Lower leg skin (tissue), 4 donors: ENCODE results near the gene ACVR1. TPM values are rescaled to one million over a fixed set of nuclear protein-coding genes. Genes with fewer than 3 reads are reported as not detected.

ENCODE experiments used
- DNase-seq, 2 donors: peaks; one replicate each; pipeline ENCODE4 v3.0.0-alpha.2; 2019; ENCODE audit warnings: low spot score in 2 of 2
- H3K4me3 ChIP-seq: fragments of 200-600 bp; sonication (generic); 2 replicates; pipeline ENCODE4 v1.5.1; 2017; ENCODE audit warnings: mild to moderate bottlenecking, low read depth; ENCODE audit not compliant: poor library complexity, severe bottlenecking
- POLR2A ChIP-seq, 2 donors: fragments of 450-650 bp; IDR thresholded peaks; one replicate each; pipeline ENCODE4 v1.6.1; 2016 to 2017; ENCODE audit warnings: antibody characterized with exemption in 2 of 2, mild to moderate bottlenecking in 1 of 2, moderate library complexity in 1 of 2
- WGBS, 2 donors: methylation state at CpG; one replicate each; pipeline ENCODE4 v1.1.5; 2018; 5-methylcytosine and 5-hydroxymethylcytosine counted together
- intact Hi-C: fragments of 100-400 bp; cut with DNase I; formaldehyde crosslinking; loops from one replicate; pipeline ENCODE4 v1.15.0; 2023; ENCODE audit warnings: low total_unique reads
- total RNA-seq, 4 donors: library from RNA; depleted of rRNA; stranded (reverse); fragments of >200 nt; gene quantifications; one replicate each; pipeline ENCODE4 v1.1.0, GENCODE V29; 2016
- TF ChIP-seq, protein P1 (sequence below), 3 donors: fragments of 450-650 bp; IDR thresholded peaks; one replicate each; pipeline ENCODE4 v1.5.1; 2016; ENCODE audit warnings: antibody characterized with exemption in 3 of 3, mild to moderate bottlenecking in 3 of 3, moderate library complexity in 2 of 3

ACVR1 gene
- total RNA-seq, 4 donors from 2014 or later: 14.3 to 22.7 (median 15.2) TPM

DNA sequence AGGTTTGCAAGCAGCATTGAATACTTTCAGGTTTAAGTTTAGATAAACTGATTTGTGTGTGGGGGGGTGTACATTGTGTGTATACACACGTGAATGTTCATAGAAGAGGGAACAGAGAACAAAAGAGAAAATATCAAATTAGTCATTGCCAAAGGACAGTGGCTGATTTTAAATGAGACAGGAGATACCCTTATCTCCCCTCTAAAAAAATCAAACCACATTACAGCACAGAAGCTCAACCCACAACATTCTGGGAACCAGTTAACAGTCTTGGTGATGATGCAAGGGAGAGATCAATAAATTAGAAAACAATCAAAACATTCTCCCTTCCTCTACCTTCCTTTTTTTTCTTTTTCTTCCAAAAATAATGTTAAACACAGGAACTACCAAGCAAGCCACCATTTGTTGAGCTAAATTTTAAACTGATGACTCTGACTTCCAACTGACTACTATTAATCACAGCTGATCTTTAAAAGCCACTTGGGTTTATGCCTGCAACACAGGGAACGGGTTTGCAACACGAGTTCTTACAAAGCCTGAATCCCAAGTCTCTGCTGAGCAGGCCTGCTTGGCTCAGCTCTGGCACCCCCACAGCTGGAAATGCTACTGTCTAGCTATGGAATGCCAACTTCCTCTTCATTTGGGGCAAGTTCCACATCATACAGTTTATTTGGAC is 128.3 kb downstream of the ACVR1 start:
- WGBS, 2 donors: 34 to 37% methylated on average over 3 of the region's 3 CpGs
- H3K4me3 ChIP-seq: no peak overlapping the region
- intact Hi-C loops: no loop called here
- TF ChIP-seq, protein P1, sequence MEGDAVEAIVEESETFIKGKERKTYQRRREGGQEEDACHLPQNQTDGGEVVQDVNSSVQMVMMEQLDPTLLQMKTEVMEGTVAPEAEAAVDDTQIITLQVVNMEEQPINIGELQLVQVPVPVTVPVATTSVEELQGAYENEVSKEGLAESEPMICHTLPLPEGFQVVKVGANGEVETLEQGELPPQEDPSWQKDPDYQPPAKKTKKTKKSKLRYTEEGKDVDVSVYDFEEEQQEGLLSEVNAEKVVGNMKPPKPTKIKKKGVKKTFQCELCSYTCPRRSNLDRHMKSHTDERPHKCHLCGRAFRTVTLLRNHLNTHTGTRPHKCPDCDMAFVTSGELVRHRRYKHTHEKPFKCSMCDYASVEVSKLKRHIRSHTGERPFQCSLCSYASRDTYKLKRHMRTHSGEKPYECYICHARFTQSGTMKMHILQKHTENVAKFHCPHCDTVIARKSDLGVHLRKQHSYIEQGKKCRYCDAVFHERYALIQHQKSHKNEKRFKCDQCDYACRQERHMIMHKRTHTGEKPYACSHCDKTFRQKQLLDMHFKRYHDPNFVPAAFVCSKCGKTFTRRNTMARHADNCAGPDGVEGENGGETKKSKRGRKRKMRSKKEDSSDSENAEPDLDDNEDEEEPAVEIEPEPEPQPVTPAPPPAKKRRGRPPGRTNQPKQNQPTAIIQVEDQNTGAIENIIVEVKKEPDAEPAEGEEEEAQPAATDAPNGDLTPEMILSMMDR (IDR thresholded peaks at IDR 0.05): no peak
- no peak for TF ChIP-seq POLR2A (IDR thresholded peaks at IDR 0.05)
- DNase-seq: peak; percentile 34 to 86

DNA sequence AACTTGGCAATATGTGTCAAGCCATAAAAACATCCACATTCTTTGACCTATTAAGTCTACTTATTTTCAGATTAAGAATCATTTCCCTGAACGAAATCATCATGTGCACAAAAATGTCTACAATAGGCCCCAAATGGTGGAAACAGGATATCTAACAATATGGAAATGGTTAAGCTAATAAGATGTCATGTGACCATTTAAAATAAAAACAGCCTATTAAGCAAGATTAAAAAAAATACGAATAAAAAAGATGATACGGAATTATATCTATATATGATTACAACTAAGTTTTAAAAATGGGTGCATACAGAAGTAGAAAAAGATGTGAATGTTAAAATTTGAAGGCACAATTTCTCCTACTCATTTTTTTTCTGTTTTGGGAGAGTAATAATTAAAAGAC is 128.8 kb downstream of the ACVR1 start:
- WGBS, 2 donors: 83 to 88% methylated on average over 3 of the region's 3 CpGs
- intact Hi-C loops: no loop called here
- no peak for DNase-seq
- no peak overlapping the region for H3K4me3 ChIP-seq
- TF ChIP-seq POLR2A (IDR thresholded peaks at IDR 0.05): no peak
- TF ChIP-seq, protein P1 (IDR thresholded peaks at IDR 0.05): no peak

- intact Hi-C loops: no loop called here
- H3K4me3 ChIP-seq: no peak overlapping the region
- DNase-seq: no peak
- WGBS, 2 donors: 94 to 96% methylated on average over 12 of the region's 12 CpGs
- TF ChIP-seq, protein P1 (IDR thresholded peaks at IDR 0.05): no peak
- TF ChIP-seq POLR2A (IDR thresholded peaks at IDR 0.05): no peak
Observed at GRCh38 chr2:157746234-157746950, 129.7 kb downstream of the ACVR1 start.

- intact Hi-C loops: no loop called here
- H3K4me3 ChIP-seq: no peak overlapping the region
- no peak for TF ChIP-seq POLR2A (IDR thresholded peaks at IDR 0.05)
- TF ChIP-seq, protein P1 (IDR thresholded peaks at IDR 0.05): no peak
- 95 to 96% methylated on average over 6 of the region's 6 CpGs for WGBS, 2 donors
- no peak for DNase-seq
Observed at GRCh38 chr2:157744571-157745076, 131.5 kb downstream of the ACVR1 start.

DNA sequence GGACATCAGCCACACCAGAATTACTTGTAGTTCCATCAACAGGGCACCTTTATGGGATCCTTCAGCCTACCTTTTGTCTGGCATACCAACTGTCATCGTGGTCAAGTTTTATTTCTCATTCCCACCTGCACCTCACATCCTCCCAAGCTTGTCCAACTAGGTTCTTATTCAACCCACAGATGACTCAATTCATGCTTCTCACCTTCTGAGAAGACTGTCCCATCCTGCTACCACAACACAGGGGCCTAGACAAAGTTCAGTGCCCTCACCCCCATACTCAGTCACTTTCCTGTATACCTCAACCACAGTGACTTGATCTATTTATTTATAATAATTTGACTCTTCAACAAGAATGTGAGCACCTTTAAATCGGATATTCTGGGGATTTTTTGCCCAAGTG is 133.1 kb downstream of the ACVR1 start:
- intact Hi-C loops: no loop called here
- 90 to 97% methylated on average over 2 of the region's 2 CpGs for WGBS, 2 donors

More for the DNA sequence above, 133.1 kb downstream of the ACVR1 start:
- no peak for DNase-seq
- H3K4me3 ChIP-seq: no peak overlapping the region
- TF ChIP-seq, protein P1 (IDR thresholded peaks at IDR 0.05): no peak
- no peak for TF ChIP-seq POLR2A (IDR thresholded peaks at IDR 0.05)
